NCI-H226 (cell line): ENCODE data around the gene GPR158.

Source experiments
- DNase-seq: peaks from one replicate; pipeline ENCODE4 v3.0.0-alpha.2; 2015

Gene GPR158

GRCh38 chr10:25615926-25616325, 441.1 kb downstream of the GPR158 start:
- DNase-seq: no peak

- no peak for DNase-seq
Measured at GRCh38 chr10:25616903-25617592, 442.2 kb downstream of the GPR158 start.

- no peak for DNase-seq
Measured at GRCh38 chr10:25627606-25628005, 452.8 kb downstream of the GPR158 start.

- DNase-seq: no peak
Measured at GRCh38 chr10:25629333-25629732, 454.5 kb downstream of the GPR158 start.

- no peak for DNase-seq
Measured at GRCh38 chr10:25631471-25631870, 456.7 kb downstream of the GPR158 start.

- DNase-seq: no peak
Measured at GRCh38 chr10:25632802-25633201, 458.0 kb downstream of the GPR158 start.

GRCh38 chr10:25633542-25633941, 458.7 kb downstream of the GPR158 start:
- DNase-seq: no peak

- no peak for DNase-seq
Measured at GRCh38 chr10:25639646-25640045, 464.8 kb downstream of the GPR158 start.

GRCh38 chr10:25641595-25641994, 466.8 kb downstream of the GPR158 start:
- DNase-seq: no peak

GRCh38 chr10:25642721-25643120, 467.9 kb downstream of the GPR158 start:
- no peak for DNase-seq

GRCh38 chr10:25646371-25646770, 471.6 kb downstream of the GPR158 start:
- DNase-seq: no peak

- no peak for DNase-seq
Measured at GRCh38 chr10:25651534-25651933, 476.7 kb downstream of the GPR158 start.
